Stomach (tissue), 4 donors: ENCODE results near the gene MTMR2.

ENCODE experiments used
- CTCF ChIP-seq, 7 experiments: fragments of 450-650 bp in 4 of 7; fragments of 200-600 bp in 3 of 7; sonication (generic) in 3 of 7; IDR thresholded peaks; one replicate each; pipeline ENCODE4 v1.5.1; 2016 to 2019; ENCODE audit warnings: antibody characterized with exemption in 7 of 7, control low read depth in 2 of 7, mild to moderate bottlenecking in 1 of 7
- EP300 ChIP-seq: sonication (generic); formaldehyde crosslinking; IDR thresholded peaks from one replicate; pipeline ENCODE4 v1.6.1; 2017; ENCODE audit warnings: antibody characterized with exemption

GRCh38 chr11:95908826-95909225 lies 15.1 kb downstream of the MTMR2 start:
- no peak for TF ChIP-seq EP300
- TF ChIP-seq CTCF (IDR thresholded peaks at IDR 0.05) = no peak
